HCT116 (cell line): ENCODE measurements around the gene IL17RE. TPM values are rescaled to one million over a fixed set of nuclear protein-coding genes. Genes with fewer than 3 reads are reported as not detected.

Experiments used
- ATAC-seq: fragments of 200-7000 bp; cut with Tn5 transposase; 2 replicates; pipeline ENCODE4 v1.9.1; 2020; ENCODE audit warnings: mild to moderate bottlenecking, moderate library complexity
- BruUV-seq: library from RNA; stranded (reverse); fragments of 400-500 nt; replicated peaks from 2 replicates; lab custom pipeline; 2021; lab: Mats Ljungman, UMichigan
- CTCF ChIA-PET: fragments of 300-600 bp; sonication (Branson Sonifier 250); formaldehyde crosslinking; loops from one replicate; lab custom pipeline; 2021; ENCODE audit warnings: antibody characterized with exemption; lab: Charles Lee
- POLR2A ChIA-PET: fragments of 300-600, 350-600 bp; sonication (Branson Sonifier 250); formaldehyde crosslinking; loops from one replicate; lab custom pipeline; 2021; ENCODE audit warnings: antibody characterized with exemption; lab: Charles Lee
- RAD21 ChIA-PET, 2 experiments: fragments of 300-600 bp; sonication (Branson Sonifier 250); formaldehyde crosslinking; loops; one replicate each; lab custom pipeline; 2023; ENCODE audit warnings: low total read pairs in 2 of 2; ENCODE audit not compliant: uncharacterized antibody in 2 of 2, unreplicated experiment in 2 of 2, low non-redundant PET in 1 of 2; lab: Charles Lee
- DNase-seq: peaks from one replicate; pipeline ENCODE4 v3.0.0-alpha.2; 2010; ENCODE audit warnings: low read depth, low spot score
- H2AFZ ChIP-seq: fragments of 200-600 bp; shearing (Covaris generic), sonication (generic); 2 replicates; pipeline ENCODE4 v1.6.1; 2017; ENCODE audit warnings: low read depth, mixed run types, mixed read lengths, antibody characterized with exemption, low read length; ENCODE audit not compliant: poor library complexity, severe bottlenecking
- H3K27ac ChIP-seq: 2 replicates; pipeline ENCODE4 v1.5.1; 2012; ENCODE audit warnings: low read depth, low read length
- H3K27me3 ChIP-seq: fragments of 200-600 bp; sonication (generic); 2 replicates; pipeline ENCODE4 v1.6.1; 2016; ENCODE audit warnings: mixed run types, low read length, mixed read lengths; ENCODE audit not compliant: insufficient read depth
- H3K36me3 ChIP-seq, 2 experiments: fragments of 200-500 bp in 1 of 2; fragments of 200-600 bp in 1 of 2; sonication (Bioruptor generic) in 1 of 2; sonication (generic) in 1 of 2; 2 replicates each; pipeline versions ENCODE4 v1.5.1 to v1.6.1; 2014 to 2016; ENCODE audit warnings: low read length in 2 of 2, inconsistent platforms in 1 of 2, mixed read lengths in 1 of 2, mixed run types in 1 of 2; ENCODE audit not compliant: insufficient read depth in 2 of 2, control insufficient read depth in 1 of 2
- H3K4me1 ChIP-seq, 2 experiments: fragments of 200-600 bp in 1 of 2; sonication (generic) in 1 of 2; 2 replicates each; pipeline versions ENCODE4 v1.5.1 to v1.6.1; 2012 to 2017; ENCODE audit warnings: low read length in 2 of 2, inconsistent platforms in 1 of 2, mild to moderate bottlenecking in 1 of 2, mixed read lengths in 1 of 2, mixed run types in 1 of 2, moderate library complexity in 1 of 2; ENCODE audit not compliant: insufficient read depth in 2 of 2, control insufficient read depth in 1 of 2
- H3K4me2 ChIP-seq: fragments of 200-600 bp; sonication (generic); 2 replicates; pipeline ENCODE4 v1.6.1; 2017; ENCODE audit warnings: mixed run types, low read length, mixed read lengths
- H3K4me3 ChIP-seq, 2 experiments: fragments of 200-600 bp in 1 of 2; sonication (generic) in 1 of 2; replicated peaks in 1 of 2; 2 replicates each; pipeline ENCODE4 v1.5.1; 2011 to 2016; ENCODE audit warnings: low read length in 2 of 2, control low read depth in 1 of 2, low read depth in 1 of 2, mild to moderate bottlenecking in 1 of 2, mixed read lengths in 1 of 2, mixed run types in 1 of 2
- H3K79me2 ChIP-seq: fragments of 200-600 bp; sonication (generic); 2 replicates; pipeline ENCODE4 v1.6.1; 2017; ENCODE audit warnings: mild to moderate bottlenecking, mixed run types, low read length, moderate library complexity, mixed read lengths; ENCODE audit not compliant: insufficient read depth
- H3K9ac ChIP-seq: fragments of 200-600 bp; sonication (generic); 2 replicates; pipeline ENCODE4 v1.6.1; 2016; ENCODE audit warnings: low read length, mixed read lengths
- H3K9me2 ChIP-seq: fragments of 200-600 bp; sonication (generic), shearing (Covaris generic); 2 replicates; pipeline ENCODE4 v1.6.1; 2017; ENCODE audit warnings: mixed run types, mild to moderate bottlenecking, moderate library complexity; ENCODE audit not compliant: insufficient read depth
- H3K9me3 ChIP-seq, 2 experiments: fragments of 200-500 bp in 1 of 2; fragments of 200-600 bp in 1 of 2; sonication (Bioruptor generic) in 1 of 2; sonication (generic) in 1 of 2; 2 replicates each; pipeline ENCODE4 v1.6.1; 2014 to 2017; ENCODE audit warnings: low read length in 2 of 2, mixed read lengths in 2 of 2, inconsistent platforms in 1 of 2, low read depth in 1 of 2, mild to moderate bottlenecking in 1 of 2, mixed run types in 1 of 2, moderate library complexity in 1 of 2; ENCODE audit not compliant: control insufficient read depth in 1 of 2, insufficient read depth in 1 of 2
- H4K20me1 ChIP-seq: fragments of 200-600 bp; sonication (generic), shearing (Covaris generic); 2 replicates; pipeline ENCODE4 v1.6.1; 2017; ENCODE audit warnings: mixed run types, mild to moderate bottlenecking, moderate library complexity; ENCODE audit not compliant: insufficient read depth
- CBX3 ChIP-seq: IDR thresholded peaks from 2 replicates; pipeline ENCODE4 v1.6.1; 2012; ENCODE audit warnings: low read depth
- CTCF ChIP-seq, 3 experiments: fragments of 200-600 bp in 1 of 3; sonication (generic) in 1 of 3; IDR thresholded peaks in 2 of 3; conservative IDR thresholded peaks in 1 of 3; 2 replicates each; pipeline ENCODE4 v1.5.1; 2012 to 2017; ENCODE audit warnings: low read depth in 2 of 3, low read length in 2 of 3, antibody characterized with exemption in 1 of 3, borderline replicate concordance in 1 of 3, control low read depth in 1 of 3, mild to moderate bottlenecking in 1 of 3, mixed read lengths in 1 of 3, mixed run types in 1 of 3, moderate library complexity in 1 of 3; ENCODE audit not compliant: insufficient read depth in 1 of 3
- EGR1 ChIP-seq: IDR thresholded peaks from 2 replicates; pipeline ENCODE4 v1.6.1; 2012; ENCODE audit warnings: low read depth
- ELF1 ChIP-seq: IDR thresholded peaks from 2 replicates; pipeline ENCODE4 v1.6.1; 2012; ENCODE audit warnings: low read depth, borderline replicate concordance
- EZH2 ChIP-seq: fragments of 200-600 bp; sonication (generic); IDR thresholded peaks from 2 replicates; pipeline ENCODE4 v1.6.1; 2017; ENCODE audit warnings: antibody characterized with exemption, mixed run types
- EZH2phosphoT487 ChIP-seq: fragments of 200-600 bp; IDR thresholded peaks from 2 replicates; pipeline ENCODE4 v1.6.1; 2018; ENCODE audit warnings: antibody characterized with exemption, borderline replicate concordance
- JUND ChIP-seq: IDR thresholded peaks from 2 replicates; pipeline ENCODE4 v1.6.1; 2012
- MAX ChIP-seq: IDR thresholded peaks from 2 replicates; pipeline ENCODE4 v1.6.1; 2012
- POLR2A ChIP-seq: IDR thresholded peaks from 2 replicates; pipeline ENCODE4 v1.7.0; 2011; ENCODE audit warnings: borderline replicate concordance; ENCODE audit not compliant: insufficient read depth, insufficient read length; ENCODE audit errors: extremely low read depth
- POLR2AphosphoS5 ChIP-seq: IDR thresholded peaks from 2 replicates; pipeline ENCODE4 v1.6.1; 2011; ENCODE audit warnings: mild to moderate bottlenecking, low read depth, low read length, moderate library complexity
- ZFX ChIP-seq: fragments of 450-650 bp; IDR thresholded peaks from 2 replicates; pipeline ENCODE4 v1.6.1; 2017
- intact Hi-C: fragments of 100-400 bp; cut with micrococcal nuclease; formaldehyde crosslinking; loops from 2 replicates; pipeline ENCODE4 v1.10.0; 2022
- total RNA-seq: library from RNA; stranded (reverse); gene quantifications from one replicate; pipeline ENCODE4 v1.2.1, GENCODE V29; 2021; ENCODE audit not compliant: unreplicated experiment
- TF ChIP-seq, protein P1 (sequence below): IDR thresholded peaks from 2 replicates; pipeline ENCODE4 v1.6.1; 2012; ENCODE audit warnings: low read depth
- TF ChIP-seq, protein P2 (sequence below): IDR thresholded peaks from 2 replicates; pipeline ENCODE4 v1.6.1; 2012

IL17RE gene
- total RNA-seq, 1 experiment from 2014 or later = 14.3 TPM

DNA sequence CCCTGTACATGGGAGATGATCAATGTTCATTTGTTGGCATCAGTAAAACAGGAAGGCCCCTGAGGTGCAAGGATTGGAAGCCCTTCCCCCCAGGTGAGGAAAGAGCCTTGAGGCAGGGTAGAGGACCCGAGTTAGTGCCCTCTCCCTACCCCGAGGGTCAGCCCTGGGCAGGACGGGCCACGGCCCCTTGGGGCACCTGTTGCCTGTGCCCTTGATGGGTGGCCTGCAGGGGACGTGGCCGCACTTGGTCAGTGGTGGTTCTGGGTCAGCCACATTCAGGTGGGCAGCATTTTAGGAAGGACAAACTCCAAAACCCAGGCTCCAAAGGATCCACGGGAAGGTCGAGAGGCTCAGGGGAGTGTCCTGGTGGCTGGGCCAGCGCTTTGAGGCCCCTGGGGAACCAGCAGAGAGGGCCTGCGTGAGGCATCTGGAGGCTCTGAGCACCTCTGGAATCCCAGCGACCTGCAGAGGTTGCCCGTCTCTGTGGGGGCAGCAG, 43.1 kb upstream of the IL17RE start:
- Histone ChIP-seq H3K79me2 (no peaks in the 10 kb centered on the region), H2AFZ (no peak overlapping the region), H3K9me3 (no peaks in the 10 kb centered on the region), H3K9me2 (no peaks in the 10 kb centered on the region), H3K4me2 (no peak overlapping the region), H3K4me1 (peaks cover 0 to 11% of the 10 kb centered on the region in 2 experiments; a peak in 1 of 4 replicates), H3K36me3 (no peaks in the 10 kb centered on the region), H3K9ac (no peak overlapping the region), H3K4me3 (no peak overlapping the region), H4K20me1 (no peaks in the 10 kb centered on the region), H3K27ac (no peak overlapping the region), H3K27me3 (no peaks in the 10 kb centered on the region)
- DNase-seq (no peak), ATAC-seq (no peak)
- intact Hi-C loops = no loop called here
- BruUV-seq = no TSS peak
- RAD21 ChIA-PET = no interaction called here
- CTCF ChIA-PET = no interaction called here
- TF ChIP-seq EZH2 = no peak
- TF ChIP-seq CTCF (IDR thresholded peaks at IDR 0.05 in 2 of 3, conservative IDR thresholded peaks at IDR 0.05 in 1 of 3; ENCODE audit: borderline replicate concordance in 1 of 3, insufficient read depth in 1 of 3, low read depth in 2 of 3, low read length in 2 of 3) = no peak
- no peak for TF ChIP-seq ELF1
- no peak for TF ChIP-seq POLR2AphosphoS5
- POLR2A ChIA-PET = no interaction called here

GRCh38 chr3:9861201-9861600, 41.4 kb upstream of the IL17RE start:
- H2AFZ ChIP-seq = no peak overlapping the region
- DNase-seq (no peak), ATAC-seq (no peak)
- no peaks in the 10 kb centered on the region for H4K20me1 ChIP-seq
- H3K27me3 ChIP-seq = no peaks in the 10 kb centered on the region
- H3K9me2 ChIP-seq = no peaks in the 10 kb centered on the region
- POLR2A ChIA-PET = no interaction called here
- H3K79me2 ChIP-seq = no peaks in the 10 kb centered on the region
- H3K4me1 ChIP-seq = peaks cover 0 to 11% of the 10 kb centered on the region in 2 experiments; a peak in 1 of 4 replicates
- H3K9ac ChIP-seq = no peak overlapping the region
- H3K27ac ChIP-seq = no peak overlapping the region
- intact Hi-C loops = no loop called here
- no peaks in the 10 kb centered on the region for H3K36me3 ChIP-seq
- H3K9me3 ChIP-seq = no peaks in the 10 kb centered on the region
- RAD21 ChIA-PET = interaction anchor here in 1 of 2 experiments (0.8 kb wide), 1 partner anchor 134 kb away, joined by 5 read pairs; no protein-coding TSS in a partner anchor
- CTCF ChIA-PET = no interaction called here
- H3K4me2 ChIP-seq = no peak overlapping the region
- H3K4me3 ChIP-seq = no peak overlapping the region
- BruUV-seq = no TSS peak
- TF ChIP-seq EZH2phosphoT487 (no peak), ZFX (no peak), CBX3 (no peak), MAX (no peak), EGR1 (no peak), POLR2AphosphoS5 (no peak), POLR2A (no peak), JUND (no peak)
- TF ChIP-seq, protein P1, sequence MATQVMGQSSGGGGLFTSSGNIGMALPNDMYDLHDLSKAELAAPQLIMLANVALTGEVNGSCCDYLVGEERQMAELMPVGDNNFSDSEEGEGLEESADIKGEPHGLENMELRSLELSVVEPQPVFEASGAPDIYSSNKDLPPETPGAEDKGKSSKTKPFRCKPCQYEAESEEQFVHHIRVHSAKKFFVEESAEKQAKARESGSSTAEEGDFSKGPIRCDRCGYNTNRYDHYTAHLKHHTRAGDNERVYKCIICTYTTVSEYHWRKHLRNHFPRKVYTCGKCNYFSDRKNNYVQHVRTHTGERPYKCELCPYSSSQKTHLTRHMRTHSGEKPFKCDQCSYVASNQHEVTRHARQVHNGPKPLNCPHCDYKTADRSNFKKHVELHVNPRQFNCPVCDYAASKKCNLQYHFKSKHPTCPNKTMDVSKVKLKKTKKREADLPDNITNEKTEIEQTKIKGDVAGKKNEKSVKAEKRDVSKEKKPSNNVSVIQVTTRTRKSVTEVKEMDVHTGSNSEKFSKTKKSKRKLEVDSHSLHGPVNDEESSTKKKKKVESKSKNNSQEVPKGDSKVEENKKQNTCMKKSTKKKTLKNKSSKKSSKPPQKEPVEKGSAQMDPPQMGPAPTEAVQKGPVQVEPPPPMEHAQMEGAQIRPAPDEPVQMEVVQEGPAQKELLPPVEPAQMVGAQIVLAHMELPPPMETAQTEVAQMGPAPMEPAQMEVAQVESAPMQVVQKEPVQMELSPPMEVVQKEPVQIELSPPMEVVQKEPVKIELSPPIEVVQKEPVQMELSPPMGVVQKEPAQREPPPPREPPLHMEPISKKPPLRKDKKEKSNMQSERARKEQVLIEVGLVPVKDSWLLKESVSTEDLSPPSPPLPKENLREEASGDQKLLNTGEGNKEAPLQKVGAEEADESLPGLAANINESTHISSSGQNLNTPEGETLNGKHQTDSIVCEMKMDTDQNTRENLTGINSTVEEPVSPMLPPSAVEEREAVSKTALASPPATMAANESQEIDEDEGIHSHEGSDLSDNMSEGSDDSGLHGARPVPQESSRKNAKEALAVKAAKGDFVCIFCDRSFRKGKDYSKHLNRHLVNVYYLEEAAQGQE = no peak
- TF ChIP-seq, protein P2, sequence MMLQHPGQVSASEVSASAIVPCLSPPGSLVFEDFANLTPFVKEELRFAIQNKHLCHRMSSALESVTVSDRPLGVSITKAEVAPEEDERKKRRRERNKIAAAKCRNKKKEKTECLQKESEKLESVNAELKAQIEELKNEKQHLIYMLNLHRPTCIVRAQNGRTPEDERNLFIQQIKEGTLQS = no peak
